HUES48 (cell line): ENCODE data around the gene RAB7A.

Source experiments
- H3K27ac ChIP-seq: one replicate; pipeline ENCODE4 v1.7.0; 2013; ENCODE audit warnings: low read depth, low read length, inconsistent platforms
- H3K27me3 ChIP-seq: 2 replicates; pipeline ENCODE4 v1.6.1; 2013; ENCODE audit warnings: mild to moderate bottlenecking, low read length; ENCODE audit not compliant: control insufficient read depth, insufficient read depth
- H3K36me3 ChIP-seq: 2 replicates; pipeline ENCODE4 v1.6.1; 2013; ENCODE audit warnings: low read length; ENCODE audit not compliant: control insufficient read depth, insufficient read depth
- H3K4me1 ChIP-seq: 2 replicates; pipeline ENCODE4 v1.6.1; 2013; ENCODE audit warnings: mild to moderate bottlenecking, low read length; ENCODE audit not compliant: control insufficient read depth, insufficient read depth
- H3K4me3 ChIP-seq: 2 replicates; pipeline ENCODE4 v1.5.1; 2013; ENCODE audit warnings: mild to moderate bottlenecking, low read depth, low read length
- H3K9ac ChIP-seq: 2 replicates; pipeline ENCODE4 v1.6.1; 2013; ENCODE audit warnings: mild to moderate bottlenecking, low read depth, low read length, moderate library complexity
- H3K9me3 ChIP-seq: 2 replicates; pipeline ENCODE4 v1.6.1; 2013; ENCODE audit warnings: low read length; ENCODE audit not compliant: control insufficient read depth, insufficient read depth

The RAB7A gene

DNA sequence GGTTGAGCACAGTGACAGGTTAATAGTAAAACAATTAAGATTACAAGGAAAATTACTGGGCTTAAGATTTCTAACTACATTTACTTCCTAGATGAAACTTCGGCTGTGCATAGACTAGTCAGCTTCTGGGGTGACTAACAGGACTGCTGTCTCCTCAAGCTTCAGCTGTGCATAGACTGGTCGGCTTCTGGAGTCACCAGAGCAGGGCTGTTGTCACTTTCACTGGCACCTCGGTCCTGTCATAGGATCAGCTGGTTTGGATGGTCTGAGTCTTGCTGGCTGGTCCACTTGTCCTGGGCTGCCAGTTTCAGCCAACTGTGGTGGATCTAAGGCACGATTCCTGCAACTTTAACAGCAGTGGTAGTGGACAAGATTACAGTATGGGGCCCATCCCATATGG lies 129.6 kb downstream of the RAB7A start:
- Histone ChIP-seq H3K36me3 (no peaks in the 10 kb centered on the region), H3K4me1 (no peaks in the 10 kb centered on the region), H3K27ac (no peak overlapping the region), H3K27me3 (no peaks in the 10 kb centered on the region), H3K9me3 (peaks cover 56% of the 10 kb centered on the region), H3K4me3 (no peak overlapping the region), H3K9ac (no peak overlapping the region)

- Histone ChIP-seq H3K27me3 (no peaks in the 10 kb centered on the region), H3K4me3 (no peak overlapping the region), H3K4me1 (no peaks in the 10 kb centered on the region), H3K9me3 (peaks cover 52% of the 10 kb centered on the region), H3K36me3 (no peaks in the 10 kb centered on the region), H3K27ac (no peak overlapping the region), H3K9ac (no peak overlapping the region)
These were observed 132.2 kb downstream of the RAB7A start for GRCh38 chr3:128858167-128858566.

GRCh38 chr3:128859630-128860029 lies 133.6 kb downstream of the RAB7A start:
- Histone ChIP-seq H3K4me3 (no peak overlapping the region), H3K9ac (no peak overlapping the region), H3K27me3 (no peaks in the 10 kb centered on the region), H3K4me1 (no peaks in the 10 kb centered on the region), H3K9me3 (peaks cover 40% of the 10 kb centered on the region), H3K36me3 (no peaks in the 10 kb centered on the region), H3K27ac (no peak overlapping the region)

GRCh38 chr3:128861491-128861890 lies 135.5 kb downstream of the RAB7A start:
- H3K9ac ChIP-seq = no peak overlapping the region
- H3K36me3 ChIP-seq = no peaks in the 10 kb centered on the region
- H3K9me3 ChIP-seq = peaks cover 30% of the 10 kb centered on the region
- H3K4me3 ChIP-seq = no peak overlapping the region
- H3K27me3 ChIP-seq = no peaks in the 10 kb centered on the region
- H3K4me1 ChIP-seq = no peaks in the 10 kb centered on the region
- H3K27ac ChIP-seq = no peak overlapping the region

GRCh38 chr3:128863560-128863959 lies 137.6 kb downstream of the RAB7A start:
- Histone ChIP-seq H3K27ac (no peak overlapping the region), H3K9me3 (peaks cover 21% of the 10 kb centered on the region), H3K27me3 (no peaks in the 10 kb centered on the region), H3K4me3 (no peak overlapping the region), H3K36me3 (no peaks in the 10 kb centered on the region), H3K9ac (no peak overlapping the region), H3K4me1 (no peaks in the 10 kb centered on the region)
